Activated T-helper 1 cell treated with Interleukin-2 at 50 U/mL for 16 hours (primary cell): ENCODE data around the gene PANX3.

Experiments used
- DNase-seq: peaks from one replicate; pipeline ENCODE4 v3.0.0-alpha.2; 2020; ENCODE audit warnings: low read depth

The PANX3 gene

DNA sequence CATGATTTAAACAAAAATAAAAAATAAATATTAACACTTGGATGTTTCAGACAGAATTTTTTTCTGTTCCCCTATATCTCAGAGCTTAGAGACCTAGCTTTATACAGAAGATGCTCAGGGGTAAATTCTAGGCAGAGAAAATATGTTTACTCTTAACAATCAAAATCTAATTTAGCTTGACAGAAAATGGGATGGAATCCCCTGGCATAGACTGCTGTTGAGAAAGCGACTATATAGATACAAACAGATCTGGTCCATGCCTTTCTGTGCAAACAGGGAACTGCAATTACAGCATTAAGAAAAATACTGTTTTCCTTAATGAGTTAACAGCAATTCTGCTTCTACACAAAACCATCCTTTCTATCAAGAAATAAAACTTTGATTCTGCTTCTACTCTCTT, 47.8 kb downstream of the PANX3 start:
- no peak for DNase-seq

DNA sequence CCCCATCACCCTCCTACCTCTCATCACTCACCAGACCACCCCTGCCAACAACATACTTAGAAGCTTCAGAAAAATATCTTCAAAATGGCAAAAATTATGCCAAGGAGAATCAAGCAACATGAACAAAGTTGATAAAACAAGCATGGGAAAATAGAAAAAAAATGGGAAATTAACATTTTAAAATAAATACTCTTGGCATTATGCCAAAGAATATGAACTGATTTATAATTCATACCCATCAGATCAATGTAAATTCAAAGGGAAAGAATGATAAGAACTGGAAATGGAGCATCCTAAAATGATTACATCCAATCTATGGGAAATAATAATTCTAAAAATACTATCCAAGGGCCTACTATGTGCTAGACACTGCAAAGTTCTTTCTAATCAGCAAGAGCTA, 50.3 kb downstream of the PANX3 start:
- DNase-seq: no peak

DNA sequence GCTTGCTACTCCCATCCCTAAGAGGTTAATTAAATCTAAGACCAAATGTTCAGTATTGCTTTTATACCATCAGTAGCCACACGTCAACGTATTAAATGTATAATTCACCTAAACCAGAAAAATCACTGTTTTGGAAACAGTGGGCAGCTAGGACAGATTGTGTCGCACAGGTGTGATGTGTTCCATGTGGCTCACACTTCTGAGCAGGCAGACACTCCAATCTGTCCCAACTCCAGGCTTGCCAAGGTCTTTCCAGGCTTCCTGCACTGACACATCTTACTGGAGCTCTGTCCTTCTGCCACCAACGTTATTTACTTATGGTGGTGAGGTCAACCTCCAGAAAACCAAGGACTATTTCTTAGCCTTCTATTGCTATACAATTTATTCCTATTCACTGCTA, 50.9 kb downstream of the PANX3 start:
- no peak for DNase-seq

DNA sequence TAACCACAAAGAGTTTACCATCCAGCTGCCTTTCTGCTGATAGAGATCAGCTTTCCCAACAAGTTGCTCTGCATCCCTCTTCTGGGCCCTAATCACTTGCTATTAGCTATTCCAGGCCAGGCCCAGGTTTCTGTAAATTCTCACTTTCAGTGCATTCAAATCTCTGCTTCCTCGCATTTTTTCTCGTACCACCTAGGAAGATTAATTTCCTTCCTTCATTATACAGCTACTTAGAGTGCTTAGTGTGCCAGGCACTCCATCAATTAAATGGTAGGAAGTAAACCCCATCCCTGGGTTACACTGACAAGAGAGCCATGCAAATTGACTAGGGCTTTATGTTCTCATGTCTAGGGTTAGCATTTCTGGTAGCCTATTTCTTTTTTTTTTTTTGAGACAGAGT, 52.6 kb downstream of the PANX3 start:
- DNase-seq: no peak

DNA sequence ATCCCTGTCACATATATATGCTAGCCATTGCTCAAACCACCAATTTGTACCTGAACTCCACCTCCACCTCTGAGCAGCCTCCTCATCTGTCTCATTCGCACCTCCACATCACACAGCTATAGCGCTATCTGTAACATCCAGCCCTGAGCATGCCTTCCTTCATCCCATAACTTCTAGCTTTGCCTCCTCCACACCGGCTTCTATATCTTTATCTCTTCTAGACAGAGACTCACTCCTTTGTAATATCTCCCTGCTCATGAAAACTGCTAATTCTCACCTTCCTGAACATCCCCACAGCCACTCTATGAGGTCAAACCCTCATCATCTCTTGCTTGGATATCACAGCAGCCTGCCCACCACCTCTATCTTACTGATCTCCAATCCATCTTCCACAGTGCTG, 56.4 kb downstream of the PANX3 start:
- no peak for DNase-seq

DNA sequence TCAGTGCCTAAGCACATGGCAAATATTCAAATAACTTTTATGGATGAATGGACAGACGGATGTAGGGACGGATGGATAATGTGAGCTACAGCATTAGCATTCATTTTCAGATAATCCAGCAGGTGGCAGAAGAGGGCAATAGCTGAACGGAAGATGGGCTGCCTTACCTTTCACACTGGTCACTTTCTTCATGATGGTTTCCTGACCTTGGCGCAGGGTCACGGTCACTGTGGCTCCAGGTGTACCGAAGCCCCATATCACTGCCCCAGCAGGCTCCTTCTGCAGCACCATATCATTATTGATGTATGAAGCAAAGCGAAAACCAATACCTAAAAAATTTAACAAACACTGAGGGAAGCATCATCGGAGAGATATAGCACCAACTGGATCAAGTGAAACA, 58.0 kb downstream of the PANX3 start:
- no peak for DNase-seq
